DND-41 (cell line): ENCODE measurements around the gene ZNF740.

ENCODE experiments used
- ATAC-seq: fragments of 200-7000 bp; cut with Tn5 transposase; 3 replicates; pipeline ENCODE4 v1.9.1; 2021; ENCODE audit warnings: low read depth; ENCODE audit not compliant: insufficient read depth
- DNase-seq: peaks from one replicate; pipeline ENCODE4 v3.0.0-alpha.2; 2020
- H2AFZ ChIP-seq: 2 replicates; pipeline ENCODE4 v1.6.0; 2012; ENCODE audit warnings: low read depth, low read length
- H3K27ac ChIP-seq: 2 replicates; pipeline ENCODE4 v1.5.1; 2012; ENCODE audit warnings: low read length, inconsistent platforms
- H3K27me3 ChIP-seq: fragments of 200-600 bp; sonication (generic); 2 replicates; pipeline ENCODE4 v1.6.0; 2012; ENCODE audit warnings: low read length, mild to moderate bottlenecking, inconsistent platforms; ENCODE audit not compliant: insufficient read depth, poor library complexity
- H3K36me3 ChIP-seq: 2 replicates; pipeline ENCODE4 v1.5.1; 2012; ENCODE audit warnings: low read length, inconsistent platforms; ENCODE audit not compliant: insufficient read depth
- H3K4me1 ChIP-seq: 2 replicates; pipeline ENCODE4 v1.5.1; 2012; ENCODE audit warnings: mild to moderate bottlenecking, low read length; ENCODE audit not compliant: insufficient read depth
- H3K4me2 ChIP-seq: 2 replicates; pipeline ENCODE4 v1.6.0; 2012; ENCODE audit warnings: mild to moderate bottlenecking, moderate library complexity, low read length, inconsistent platforms; ENCODE audit not compliant: insufficient read depth
- H3K4me3 ChIP-seq, 2 experiments: fragments of 200-600 bp in 1 of 2; shearing (Covaris generic) in 1 of 2; 2 replicates each; pipeline ENCODE4 v1.5.1; 2012 to 2016; ENCODE audit warnings: inconsistent platforms in 2 of 2, low read length in 2 of 2, mild to moderate bottlenecking in 2 of 2, low read depth in 1 of 2, moderate library complexity in 1 of 2
- H3K79me2 ChIP-seq: 2 replicates; pipeline ENCODE4 v1.6.0; 2012; ENCODE audit warnings: low read length, inconsistent platforms; ENCODE audit not compliant: insufficient read depth
- H3K9ac ChIP-seq: 2 replicates; pipeline ENCODE4 v1.6.0; 2012; ENCODE audit warnings: low read depth, mild to moderate bottlenecking, inconsistent platforms, low read length, moderate library complexity
- H3K9me3 ChIP-seq: 2 replicates; pipeline ENCODE4 v1.5.1; 2012; ENCODE audit warnings: low read length, moderate library complexity, mild to moderate bottlenecking, inconsistent platforms; ENCODE audit not compliant: insufficient read depth, severe bottlenecking
- H4K20me1 ChIP-seq: 2 replicates; pipeline ENCODE4 v1.6.0; 2012; ENCODE audit warnings: low read length; ENCODE audit not compliant: insufficient read depth
- CTCF ChIP-seq: IDR thresholded peaks from 2 replicates; pipeline ENCODE4 v1.5.1; 2012; ENCODE audit warnings: borderline replicate concordance, low read length, moderate library complexity, mild to moderate bottlenecking; ENCODE audit not compliant: poor library complexity, severe bottlenecking; ENCODE audit errors: extremely low read depth
- EZH2 ChIP-seq: IDR thresholded peaks from 3 replicates; pipeline ENCODE4 v1.6.1; 2012; ENCODE audit warnings: borderline replicate concordance, low read depth, mild to moderate bottlenecking, moderate library complexity, low read length, inconsistent platforms; ENCODE audit not compliant: severe bottlenecking

Gene ZNF740

GRCh38 chr12:53234271-53234914 is 53.9 kb downstream of the ZNF740 start:
- Histone ChIP-seq H3K79me2 (no peaks in the 10 kb centered on the region), H3K4me3 (no peak overlapping the region), H3K36me3 (no peaks in the 10 kb centered on the region), H3K9me3 (no peaks in the 10 kb centered on the region), H2AFZ (no peak overlapping the region), H3K27ac (no peak overlapping the region), H4K20me1 (no peaks in the 10 kb centered on the region), H3K4me2 (no peak overlapping the region), H3K9ac (no peak overlapping the region), H3K27me3 (no peaks in the 10 kb centered on the region), H3K4me1 (peaks cover 26% of the 10 kb centered on the region)
- DNase-seq (no peak), ATAC-seq (no peak)
- TF ChIP-seq EZH2: no peak
- no peak for TF ChIP-seq CTCF

- Histone ChIP-seq H3K4me2 (no peak overlapping the region), H3K4me1 (peaks cover 26% of the 10 kb centered on the region), H3K27ac (no peak overlapping the region), H3K36me3 (no peaks in the 10 kb centered on the region), H3K9me3 (no peaks in the 10 kb centered on the region), H2AFZ (no peak overlapping the region), H3K4me3 (no peak overlapping the region), H3K79me2 (no peaks in the 10 kb centered on the region), H4K20me1 (no peaks in the 10 kb centered on the region), H3K27me3 (no peaks in the 10 kb centered on the region), H3K9ac (no peak overlapping the region)
- no peak for ATAC-seq
- no peak for DNase-seq
- TF ChIP-seq EZH2 (no peak), CTCF (no peak)
Observed at GRCh38 chr12:53235164-53235563, 54.6 kb downstream of the ZNF740 start.

- Histone ChIP-seq H3K79me2 (no peaks in the 10 kb centered on the region), H3K4me3 (no peak overlapping the region), H3K9ac (no peak overlapping the region), H3K27me3 (no peaks in the 10 kb centered on the region), H2AFZ (no peak overlapping the region), H4K20me1 (no peaks in the 10 kb centered on the region), H3K27ac (no peak overlapping the region), H3K4me1 (peaks cover 26% of the 10 kb centered on the region), H3K4me2 (no peak overlapping the region), H3K9me3 (no peaks in the 10 kb centered on the region), H3K36me3 (no peaks in the 10 kb centered on the region)
- DNase-seq (no peak), ATAC-seq (no peak)
- no peak for TF ChIP-seq EZH2
- TF ChIP-seq CTCF: no peak
Observed at GRCh38 chr12:53235742-53236442, 55.4 kb downstream of the ZNF740 start.
